ENCODE results near the gene LRCH1.

The LRCH1 gene

DNA sequence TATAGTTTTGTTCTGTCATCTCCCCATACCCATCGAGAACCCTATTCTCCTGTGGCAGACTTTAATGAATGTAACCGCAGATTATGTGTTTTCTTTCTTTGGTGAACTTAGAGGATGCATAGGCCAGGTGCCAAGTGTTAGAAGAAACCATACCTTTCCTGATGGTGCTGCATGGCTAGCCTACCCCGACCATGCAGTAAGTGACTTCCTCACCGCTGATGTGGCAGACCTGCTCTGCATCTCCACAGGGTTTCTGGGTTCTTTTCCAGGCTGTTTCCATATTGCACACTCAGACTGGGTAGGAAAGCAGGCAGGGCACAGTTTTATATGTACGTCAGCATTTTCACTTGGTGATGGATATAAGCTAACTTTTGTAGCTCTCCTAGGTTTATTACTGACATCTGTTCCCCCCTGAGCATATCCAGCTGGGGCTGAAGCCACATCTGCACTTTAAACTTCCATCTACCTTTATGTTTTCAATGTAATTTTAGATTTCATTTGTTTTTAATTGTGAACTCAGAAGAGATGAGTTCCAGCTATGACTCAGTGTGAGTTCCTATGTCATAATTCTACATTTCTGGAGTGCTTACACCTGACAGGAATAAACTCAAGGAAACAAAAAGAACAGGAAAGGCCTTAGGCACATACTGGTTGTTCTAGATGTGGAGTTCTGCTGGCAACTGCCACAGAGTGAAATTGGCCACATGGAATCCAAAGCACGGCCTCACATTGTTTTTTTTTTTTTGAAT, 42.3 kb downstream of the LRCH1 start:
- Histone ChIP-seq H3K9me3 (ENCODE audit: control insufficient read depth, low read length) (no peaks in the 10 kb centered on the region), H3K9ac (ENCODE audit: low read length) (no peak overlapping the region)
- peak; percentile 59 for DNase-seq (ENCODE audit: low read depth)

GRCh38 chr13:46595885-46596275, 42.9 kb downstream of the LRCH1 start:
- H3K36me3 ChIP-seq (ENCODE audit: control insufficient read depth, insufficient read depth, low read length, severe bottlenecking) = no peaks in the 10 kb centered on the region
- H3K4me3 ChIP-seq (ENCODE audit: low read length) = no peak overlapping the region
- no peak for DNase-seq (ENCODE audit: low read depth)
- peaks cover 17% of the 10 kb centered on the region for H3K4me1 ChIP-seq (ENCODE audit: control insufficient read depth, insufficient read depth, low read length)
- no peaks in the 10 kb centered on the region for H3K27me3 ChIP-seq (replicated peaks; ENCODE audit: control insufficient read depth, insufficient read depth, low read length)
- H3K9ac ChIP-seq (ENCODE audit: low read length) = no peak overlapping the region
- H3K9me3 ChIP-seq (ENCODE audit: control insufficient read depth, low read length) = no peaks in the 10 kb centered on the region

More for the DNA sequence above, 42.3 kb downstream of the LRCH1 start:
- Histone ChIP-seq H3K4me1 (ENCODE audit: control insufficient read depth, insufficient read depth, low read length) (peaks cover 12% of the 10 kb centered on the region), H3K4me3 (ENCODE audit: low read length) (no peak overlapping the region), H3K36me3 (ENCODE audit: control insufficient read depth, insufficient read depth, low read length, severe bottlenecking) (no peaks in the 10 kb centered on the region), H3K27me3 (replicated peaks; ENCODE audit: control insufficient read depth, insufficient read depth, low read length) (no peaks in the 10 kb centered on the region)

DNA sequence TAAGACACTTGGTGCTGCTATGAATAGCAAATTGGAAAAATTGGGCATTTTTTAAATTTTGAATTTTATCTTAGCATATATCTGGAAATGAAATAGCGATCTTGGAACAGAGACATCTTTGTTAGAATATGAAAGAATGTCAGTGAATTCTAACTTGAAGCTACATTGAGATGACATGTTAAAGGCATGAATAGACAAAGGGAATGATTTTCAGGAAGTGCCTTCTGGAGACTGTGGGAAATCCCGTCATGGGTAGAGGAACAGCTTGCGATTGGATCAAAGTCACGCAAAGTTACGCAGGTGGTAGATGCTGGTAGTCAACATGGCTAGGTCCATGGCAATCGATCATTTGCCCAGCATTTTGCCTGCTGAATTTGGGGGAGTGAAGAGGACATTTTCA, 43.5 kb downstream of the LRCH1 start:
- Histone ChIP-seq H3K9ac (ENCODE audit: low read length) (no peak overlapping the region), H3K27me3 (replicated peaks; ENCODE audit: control insufficient read depth, insufficient read depth, low read length) (no peaks in the 10 kb centered on the region), H3K9me3 (ENCODE audit: control insufficient read depth, low read length) (no peaks in the 10 kb centered on the region), H3K4me3 (ENCODE audit: low read length) (no peak overlapping the region), H3K4me1 (ENCODE audit: control insufficient read depth, insufficient read depth, low read length) (peaks cover 22% of the 10 kb centered on the region), H3K36me3 (ENCODE audit: control insufficient read depth, insufficient read depth, low read length, severe bottlenecking) (no peaks in the 10 kb centered on the region)
- DNase-seq (ENCODE audit: low read depth) = no peak

DNA sequence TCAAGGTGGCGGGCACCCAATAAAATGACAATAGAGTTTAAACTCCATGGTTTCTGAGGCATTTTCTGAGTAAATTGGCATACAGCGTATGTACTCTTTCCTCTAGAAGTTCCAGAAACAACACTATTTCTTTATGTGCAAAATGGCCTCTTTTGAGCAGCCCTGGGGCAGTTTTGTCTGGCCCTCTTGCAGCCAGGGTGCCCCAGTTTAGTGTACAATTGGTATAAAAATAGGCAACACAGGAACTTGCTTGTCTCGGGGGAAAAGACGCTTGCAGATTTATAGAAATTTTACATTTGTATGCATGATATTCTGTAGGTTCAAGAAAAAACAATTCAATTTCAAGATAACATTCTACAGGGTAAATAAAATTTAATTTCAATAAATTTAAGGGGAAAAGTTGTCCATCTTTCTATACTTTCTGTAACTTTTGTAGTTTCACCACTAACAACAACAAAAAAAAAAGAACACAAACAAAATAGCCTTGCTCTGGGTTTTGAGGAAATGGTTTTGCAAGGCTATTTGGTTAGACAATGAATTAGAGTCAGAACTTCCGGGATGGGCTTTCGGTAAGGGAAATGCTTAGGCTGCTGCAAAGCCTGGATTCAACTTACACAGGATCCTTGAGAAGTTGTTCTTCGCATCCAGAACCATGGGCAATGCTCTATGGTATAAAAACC, 45.3 kb downstream of the LRCH1 start:
- H3K9me3 ChIP-seq (ENCODE audit: control insufficient read depth, low read length) = no peaks in the 10 kb centered on the region
- no peaks in the 10 kb centered on the region for H3K36me3 ChIP-seq (ENCODE audit: control insufficient read depth, insufficient read depth, low read length, severe bottlenecking)
- H3K9ac ChIP-seq (ENCODE audit: low read length) = no peak overlapping the region
- peaks cover 27% of the 10 kb centered on the region for H3K4me1 ChIP-seq (ENCODE audit: control insufficient read depth, insufficient read depth, low read length)
- DNase-seq (ENCODE audit: low read depth) = no peak
- H3K4me3 ChIP-seq (ENCODE audit: low read length) = no peak overlapping the region
- no peaks in the 10 kb centered on the region for H3K27me3 ChIP-seq (replicated peaks; ENCODE audit: control insufficient read depth, insufficient read depth, low read length)

- no peak for DNase-seq (ENCODE audit: low read depth)
- no peaks in the 10 kb centered on the region for H3K36me3 ChIP-seq (ENCODE audit: control insufficient read depth, insufficient read depth, low read length, severe bottlenecking)
Observed at GRCh38 chr13:46598820-46599180, 45.8 kb downstream of the LRCH1 start.

DNA sequence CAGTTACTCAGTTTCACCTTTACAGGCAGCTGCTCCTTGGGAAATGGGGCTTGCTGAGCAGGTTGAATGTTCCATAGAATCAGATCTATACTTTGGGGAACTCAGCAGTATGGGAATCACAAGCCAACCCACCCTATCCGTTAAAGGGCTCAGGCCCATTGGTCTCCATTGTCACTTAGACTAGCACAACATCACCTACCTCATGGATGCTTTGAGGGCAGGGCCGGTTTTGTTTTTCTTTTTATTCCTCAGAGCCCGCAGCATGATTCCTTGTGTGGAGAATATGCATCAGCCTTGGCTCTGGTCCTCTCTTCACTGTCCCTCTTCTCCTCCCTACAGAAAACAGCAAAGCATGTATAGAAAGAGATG, 48.0 kb downstream of the LRCH1 start:
- no peaks in the 10 kb centered on the region for H3K36me3 ChIP-seq (ENCODE audit: control insufficient read depth, insufficient read depth, low read length, severe bottlenecking)
- H3K4me1 ChIP-seq (ENCODE audit: control insufficient read depth, insufficient read depth, low read length) = peaks cover 33% of the 10 kb centered on the region
- H3K4me3 ChIP-seq (ENCODE audit: low read length) = no peak overlapping the region
- H3K9me3 ChIP-seq (ENCODE audit: control insufficient read depth, low read length) = no peaks in the 10 kb centered on the region
- H3K9ac ChIP-seq (ENCODE audit: low read length) = no peak overlapping the region
- no peaks in the 10 kb centered on the region for H3K27me3 ChIP-seq (replicated peaks; ENCODE audit: control insufficient read depth, insufficient read depth, low read length)
- DNase-seq (ENCODE audit: low read depth) = no peak

More at GRCh38 chr13:46598820-46599180, 45.8 kb downstream of the LRCH1 start:
- H3K27me3 ChIP-seq (replicated peaks; ENCODE audit: control insufficient read depth, insufficient read depth, low read length) = no peaks in the 10 kb centered on the region
- no peak overlapping the region for H3K9ac ChIP-seq (ENCODE audit: low read length)
- H3K4me1 ChIP-seq (ENCODE audit: control insufficient read depth, insufficient read depth, low read length) = peaks cover 30% of the 10 kb centered on the region
- no peaks in the 10 kb centered on the region for H3K9me3 ChIP-seq (ENCODE audit: control insufficient read depth, low read length)
- H3K4me3 ChIP-seq (ENCODE audit: low read length) = no peak overlapping the region

DNA sequence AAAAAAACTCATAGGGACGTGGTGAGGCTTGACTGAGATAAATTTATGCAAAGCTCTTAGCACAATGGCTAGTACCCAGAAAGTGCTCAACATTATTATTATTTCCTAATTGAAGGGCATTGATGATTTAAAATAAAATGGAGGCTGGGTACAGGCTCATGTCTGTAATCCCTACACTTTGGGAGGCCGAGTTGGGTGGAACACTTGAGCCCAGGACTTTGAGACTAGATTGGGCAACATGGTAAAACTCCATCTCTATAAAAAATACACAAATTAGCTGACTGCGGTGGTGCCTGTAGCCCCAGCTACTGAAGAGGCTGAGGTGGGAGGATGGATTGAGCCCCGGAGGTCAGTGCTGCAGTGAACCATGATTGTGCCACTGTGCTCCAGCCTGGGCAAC, 49.6 kb downstream of the LRCH1 start:
- Histone ChIP-seq H3K4me3 (ENCODE audit: low read length) (no peak overlapping the region), H3K36me3 (ENCODE audit: control insufficient read depth, insufficient read depth, low read length, severe bottlenecking) (no peaks in the 10 kb centered on the region), H3K4me1 (ENCODE audit: control insufficient read depth, insufficient read depth, low read length) (peaks cover 30% of the 10 kb centered on the region), H3K9ac (ENCODE audit: low read length) (no peak overlapping the region), H3K27me3 (replicated peaks; ENCODE audit: control insufficient read depth, insufficient read depth, low read length) (no peaks in the 10 kb centered on the region), H3K9me3 (ENCODE audit: control insufficient read depth, low read length) (no peaks in the 10 kb centered on the region)
- no peak for DNase-seq (ENCODE audit: low read depth)

- Histone ChIP-seq H3K9me3 (ENCODE audit: control insufficient read depth, low read length) (no peaks in the 10 kb centered on the region), H3K4me3 (ENCODE audit: low read length) (no peak overlapping the region), H3K9ac (ENCODE audit: low read length) (no peak overlapping the region), H3K4me1 (ENCODE audit: control insufficient read depth, insufficient read depth, low read length) (peaks cover 30% of the 10 kb centered on the region), H3K27me3 (replicated peaks; ENCODE audit: control insufficient read depth, insufficient read depth, low read length) (no peaks in the 10 kb centered on the region), H3K36me3 (ENCODE audit: control insufficient read depth, insufficient read depth, low read length, severe bottlenecking) (no peaks in the 10 kb centered on the region)
- no peak for DNase-seq (ENCODE audit: low read depth)
Observed at GRCh38 chr13:46603165-46603603, 50.2 kb downstream of the LRCH1 start.

DNA sequence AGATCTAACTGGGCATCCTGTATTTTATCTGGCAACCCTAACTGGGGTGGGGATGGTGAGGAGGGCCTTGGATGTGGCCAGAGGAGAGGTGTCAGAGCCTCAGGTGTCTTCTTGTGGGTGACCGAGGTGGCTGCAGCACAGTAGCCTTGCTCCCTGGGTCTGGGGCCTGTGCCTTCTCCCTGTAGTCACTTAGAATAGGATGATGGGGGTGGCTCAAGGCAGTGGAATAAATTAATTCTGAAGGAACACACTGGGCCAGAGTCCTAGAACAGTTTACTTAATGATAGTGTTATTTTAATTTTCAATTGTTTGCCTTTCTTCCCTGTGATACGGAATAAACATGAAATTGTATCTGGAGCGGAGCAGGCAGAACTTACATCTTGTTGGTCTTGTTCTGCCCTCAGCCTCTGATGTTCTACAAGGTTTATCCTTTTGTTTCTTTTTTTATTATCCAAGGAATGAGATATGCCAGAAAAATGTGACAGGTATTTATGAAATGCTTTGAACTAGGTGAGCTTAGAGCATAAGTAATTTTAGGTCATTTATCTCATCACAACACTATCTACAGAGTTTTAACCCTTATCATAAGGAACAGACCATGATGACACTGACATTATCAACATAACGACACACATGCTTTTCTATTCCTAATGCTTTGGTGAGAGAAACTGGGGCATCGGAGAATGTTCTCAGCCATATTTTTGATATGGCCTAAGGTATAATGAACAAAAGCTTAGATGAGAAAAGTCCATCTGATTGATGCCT, 51.4 kb downstream of the LRCH1 start:
- no peak overlapping the region for H3K9ac ChIP-seq (ENCODE audit: low read length)
- no peak overlapping the region for H3K4me3 ChIP-seq (ENCODE audit: low read length)
- H3K4me1 ChIP-seq (ENCODE audit: control insufficient read depth, insufficient read depth, low read length) = peaks cover 30% of the 10 kb centered on the region
- H3K27me3 ChIP-seq (replicated peaks; ENCODE audit: control insufficient read depth, insufficient read depth, low read length) = no peaks in the 10 kb centered on the region
- H3K36me3 ChIP-seq (ENCODE audit: control insufficient read depth, insufficient read depth, low read length, severe bottlenecking) = no peaks in the 10 kb centered on the region
- no peak for DNase-seq (ENCODE audit: low read depth)
- no peaks in the 10 kb centered on the region for H3K9me3 ChIP-seq (ENCODE audit: control insufficient read depth, low read length)

- Histone ChIP-seq H3K36me3 (ENCODE audit: control insufficient read depth, insufficient read depth, low read length, severe bottlenecking) (no peaks in the 10 kb centered on the region), H3K4me3 (ENCODE audit: low read length) (no peak overlapping the region), H3K9me3 (ENCODE audit: control insufficient read depth, low read length) (no peaks in the 10 kb centered on the region), H3K4me1 (ENCODE audit: control insufficient read depth, insufficient read depth, low read length) (peaks cover 29% of the 10 kb centered on the region), H3K27me3 (replicated peaks; ENCODE audit: control insufficient read depth, insufficient read depth, low read length) (no peaks in the 10 kb centered on the region), H3K9ac (ENCODE audit: low read length) (no peak overlapping the region)
- no peak for DNase-seq (ENCODE audit: low read depth)
Observed at GRCh38 chr13:46605076-46605824, 52.3 kb downstream of the LRCH1 start.
